ENCODE results near the gene ZNF740.
"Not testable (repeated sequence)": the region's sequence is repeated elsewhere in the genome, so short reads cannot be mapped to it uniquely, and the experiment has no call there.

The ZNF740 gene

GRCh38 chr12:53195516-53196420, 15.2 kb downstream of the ZNF740 start:
- DNase-seq, result no peak

GRCh38 chr12:53196486-53196885, 16.0 kb downstream of the ZNF740 start:
- no peak for DNase-seq

GRCh38 chr12:53197011-53197640, 16.6 kb downstream of the ZNF740 start:
- no peak for DNase-seq

GRCh38 chr12:53198486-53199110, 18.1 kb downstream of the ZNF740 start:
- no peak for DNase-seq

- no peak for DNase-seq
These were observed 19.2 kb downstream of the ZNF740 start for GRCh38 chr12:53199700-53200099.

- DNase-seq, result no peak
These were observed 19.6 kb downstream of the ZNF740 start for GRCh38 chr12:53200107-53200457.

- DNase-seq, result no peak
These were observed 20.1 kb downstream of the ZNF740 start for GRCh38 chr12:53200458-53201176.

- DNase-seq, result no peak
These were observed 20.6 kb downstream of the ZNF740 start for GRCh38 chr12:53201177-53201541.

- DNase-seq, result no peak
These were observed 21.1 kb downstream of the ZNF740 start for GRCh38 chr12:53201639-53202038.

- not testable (repeated sequence) for DNase-seq
These were observed 21.8 kb downstream of the ZNF740 start for GRCh38 chr12:53202316-53202715.

GRCh38 chr12:53204351-53204750, 23.8 kb downstream of the ZNF740 start:
- DNase-seq, result no peak

- DNase-seq, result peak; percentile 45
These were observed 25.4 kb downstream of the ZNF740 start for GRCh38 chr12:53205747-53206419.

GRCh38 chr12:53207042-53207441, 26.5 kb downstream of the ZNF740 start, which contains the start of gene ITGB7:
ITGB7 (minus strand) TSS chr12:53207251; CDS start chr12:53200443, 6,808 bp downstream.
- peak; percentile 51 for DNase-seq

- DNase-seq, result no peak
These were observed 27.9 kb downstream of the ZNF740 start for GRCh38 chr12:53208435-53208834.

GRCh38 chr12:53208877-53209463, 28.4 kb downstream of the ZNF740 start:
- no peak for DNase-seq

GRCh38 chr12:53210843-53211242, 30.3 kb downstream of the ZNF740 start:
- DNase-seq, result no peak

- no peak for DNase-seq
These were observed 31.2 kb downstream of the ZNF740 start for GRCh38 chr12:53211476-53212381.

- no peak for DNase-seq
These were observed 32.4 kb downstream of the ZNF740 start for GRCh38 chr12:53212931-53213330.

GRCh38 chr12:53213348-53213747, 32.8 kb downstream of the ZNF740 start:
- DNase-seq, result peak; percentile 87

- DNase-seq, result no peak
These were observed 33.7 kb downstream of the ZNF740 start for GRCh38 chr12:53214221-53214620.
